ENCODE data around the gene IL9. TPM values are rescaled to one million over a fixed set of nuclear protein-coding genes. Genes with fewer than 3 reads are reported as not detected.

Gene IL9
- total and polyA plus RNA-seq, 8 donors: not detected

DNA sequence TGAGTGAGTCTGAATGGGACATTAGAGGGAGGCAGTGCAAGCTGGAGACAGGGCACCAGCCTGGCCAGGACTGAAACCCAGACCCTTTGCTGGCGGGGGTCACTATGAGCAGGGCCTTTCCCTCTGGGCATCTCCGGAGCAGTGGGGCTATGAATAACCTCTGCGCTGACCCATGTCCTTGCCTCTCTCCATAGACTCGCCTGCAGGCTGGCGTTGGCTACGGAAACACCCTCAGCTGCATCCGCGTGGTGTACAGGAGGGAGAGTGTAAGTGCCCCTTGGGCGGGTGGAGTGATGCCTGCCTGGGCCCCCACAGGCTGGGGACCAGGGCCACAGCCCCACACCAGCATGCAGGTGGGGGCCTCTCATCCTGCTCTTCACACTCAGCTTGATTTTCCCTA lies 45.4 kb downstream of the IL9 start:
- 93 to 98% (median 93%) methylated on average over 7 to 9 of the region's 9 CpGs for WGBS, 5 donors
- Histone ChIP-seq H3K4me1 (no peaks in the 10 kb centered on the region), H3K4me3 (no peak overlapping the region), H3K27ac (no peak overlapping the region), H3K27me3 (peaks cover 0 to 3% (median 0%) of the 10 kb centered on the region in 3 donors), H3K9me3 (no peaks in the 10 kb centered on the region), H3K36me3 (no peaks in the 10 kb centered on the region)
- TF ChIP-seq EP300 (IDR thresholded peaks at IDR 0.05) (no peak), POLR2A (IDR thresholded peaks at IDR 0.05) (no peak), POLR2AphosphoS5 (IDR thresholded peaks at IDR 0.05) (no peak)
- TF ChIP-seq, protein P1, sequence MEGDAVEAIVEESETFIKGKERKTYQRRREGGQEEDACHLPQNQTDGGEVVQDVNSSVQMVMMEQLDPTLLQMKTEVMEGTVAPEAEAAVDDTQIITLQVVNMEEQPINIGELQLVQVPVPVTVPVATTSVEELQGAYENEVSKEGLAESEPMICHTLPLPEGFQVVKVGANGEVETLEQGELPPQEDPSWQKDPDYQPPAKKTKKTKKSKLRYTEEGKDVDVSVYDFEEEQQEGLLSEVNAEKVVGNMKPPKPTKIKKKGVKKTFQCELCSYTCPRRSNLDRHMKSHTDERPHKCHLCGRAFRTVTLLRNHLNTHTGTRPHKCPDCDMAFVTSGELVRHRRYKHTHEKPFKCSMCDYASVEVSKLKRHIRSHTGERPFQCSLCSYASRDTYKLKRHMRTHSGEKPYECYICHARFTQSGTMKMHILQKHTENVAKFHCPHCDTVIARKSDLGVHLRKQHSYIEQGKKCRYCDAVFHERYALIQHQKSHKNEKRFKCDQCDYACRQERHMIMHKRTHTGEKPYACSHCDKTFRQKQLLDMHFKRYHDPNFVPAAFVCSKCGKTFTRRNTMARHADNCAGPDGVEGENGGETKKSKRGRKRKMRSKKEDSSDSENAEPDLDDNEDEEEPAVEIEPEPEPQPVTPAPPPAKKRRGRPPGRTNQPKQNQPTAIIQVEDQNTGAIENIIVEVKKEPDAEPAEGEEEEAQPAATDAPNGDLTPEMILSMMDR (IDR thresholded peaks at IDR 0.05): no peak
- intact Hi-C loops (cut with DNase I; ENCODE audit: low total_unique reads): no loop called here
- no peak for DNase-seq

DNA sequence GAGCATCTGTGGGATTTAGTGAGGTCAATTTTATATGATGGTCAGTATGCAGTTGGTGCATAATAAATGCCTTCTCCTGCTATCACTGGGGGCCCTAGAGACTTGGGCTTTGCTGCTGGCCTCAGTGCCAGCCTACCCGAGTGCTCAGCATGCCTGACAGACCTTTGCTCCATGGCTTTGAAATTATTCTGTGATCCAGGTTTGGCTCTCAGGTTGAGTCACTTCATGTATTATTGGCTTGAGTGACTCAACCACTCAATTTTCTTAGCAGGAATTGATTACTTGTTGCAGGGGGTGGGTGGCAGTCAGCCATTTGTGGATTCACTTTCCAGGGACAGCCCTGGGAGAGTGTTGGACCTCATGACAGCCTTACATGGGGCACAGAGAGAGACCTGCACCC lies 47.7 kb downstream of the IL9 start:
- intact Hi-C loops (cut with DNase I; ENCODE audit: low total_unique reads): no loop called here
- Histone ChIP-seq H3K27ac (no peak overlapping the region), H3K4me1 (no peaks in the 10 kb centered on the region), H3K36me3 (no peaks in the 10 kb centered on the region), H3K4me3 (no peak overlapping the region), H3K9me3 (no peaks in the 10 kb centered on the region), H3K27me3 (peaks cover 0 to 14% (median 0%) of the 10 kb centered on the region in 3 donors)
- TF ChIP-seq POLR2AphosphoS5 (IDR thresholded peaks at IDR 0.05) (no peak), POLR2A (IDR thresholded peaks at IDR 0.05) (no peak), EP300 (IDR thresholded peaks at IDR 0.05) (no peak)
- TF ChIP-seq, protein P1 (IDR thresholded peaks at IDR 0.05): no peak
- WGBS, 5 donors: 50 to 100% (median 81%) methylated on average over 1 of the region's 1 CpG
- DNase-seq: no peak

DNA sequence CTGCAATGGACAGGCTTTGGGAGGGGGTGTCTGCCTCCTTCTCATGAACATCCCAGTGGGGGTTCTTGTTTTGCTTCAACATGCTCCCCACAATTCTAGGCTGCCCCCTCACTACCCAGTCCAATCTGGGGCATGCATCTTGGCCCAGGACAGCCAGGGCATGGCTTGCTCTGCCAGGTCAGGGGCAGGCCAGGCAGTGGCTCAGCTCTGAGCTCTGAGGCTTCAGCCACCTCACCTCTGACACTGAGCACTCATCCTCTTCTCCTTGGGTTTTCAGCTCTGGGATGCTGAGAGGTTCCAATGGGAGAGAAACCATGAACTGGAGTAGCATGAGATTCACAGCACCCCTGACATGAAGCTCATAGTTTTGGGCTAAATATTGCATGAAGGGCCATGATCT lies 49.3 kb downstream of the IL9 start:
- intact Hi-C loops (cut with DNase I; ENCODE audit: low total_unique reads): no loop called here
- no peak overlapping the region for H3K27ac ChIP-seq
- no peak overlapping the region for H3K4me3 ChIP-seq
- no peaks in the 10 kb centered on the region for H3K4me1 ChIP-seq
- no peak for TF ChIP-seq POLR2AphosphoS5 (IDR thresholded peaks at IDR 0.05)
- TF ChIP-seq, protein P1 (IDR thresholded peaks at IDR 0.05): no peak
- no peak for TF ChIP-seq EP300 (IDR thresholded peaks at IDR 0.05)
- no peak for TF ChIP-seq POLR2A (IDR thresholded peaks at IDR 0.05)
- H3K27me3 ChIP-seq: peaks cover 0 to 23% (median 0%) of the 10 kb centered on the region in 3 donors
- H3K36me3 ChIP-seq: no peaks in the 10 kb centered on the region
- no peak for DNase-seq
- H3K9me3 ChIP-seq: no peaks in the 10 kb centered on the region

GRCh38 chr5:135843571-135844337 lies 51.9 kb downstream of the IL9 start:
- no peak for DNase-seq
- TF ChIP-seq, protein P1 (IDR thresholded peaks at IDR 0.05): no peak
- no peak for TF ChIP-seq POLR2AphosphoS5 (IDR thresholded peaks at IDR 0.05)
- Histone ChIP-seq H3K27ac (no peak overlapping the region), H3K27me3 (peaks cover 0 to 24% (median 0%) of the 10 kb centered on the region in 3 donors), H3K4me3 (no peak overlapping the region), H3K9me3 (peaks cover 0 to 6% (median 3%) of the 10 kb centered on the region in 4 donors), H3K4me1 (no peaks in the 10 kb centered on the region), H3K36me3 (no peaks in the 10 kb centered on the region)
- intact Hi-C loops (cut with DNase I; ENCODE audit: low total_unique reads): no loop called here
- 66 to 80% (median 72%) methylated on average over 4 to 6 of the region's 6 CpGs for WGBS, 5 donors
